SK-N-SH (cell line): ENCODE results near the gene SPATA13. TPM values are rescaled to one million over a fixed set of nuclear protein-coding genes. Genes with fewer than 3 reads are reported as not detected.

Experiments
- CTCF ChIA-PET: fragments of 300-600, 350-600 bp; formaldehyde crosslinking; extraction: SDS; loops from one replicate; lab custom pipeline; 2021; lab: Yijun Ruan, JAX
- POLR2A ChIA-PET: fragments of 350-600 bp; sonication (Branson Sonifier 250); formaldehyde crosslinking; extraction: SDS; loops from one replicate; lab custom pipeline; 2020; ENCODE audit warnings: antibody characterized with exemption, inconsistent platforms; lab: Yijun Ruan, JAX
- DNase-seq: peaks from one replicate; pipeline ENCODE4 v3.0.0; 2012
- H2AFZ ChIP-seq: fragments of 200-600 bp; sonication (generic); 2 replicates; pipeline ENCODE4 v1.8.1; 2016; ENCODE audit warnings: antibody characterized with exemption, mild to moderate bottlenecking, low read depth
- H3F3A ChIP-seq: fragments of 200-600 bp; sonication (generic); replicated peaks from 2 replicates; pipeline ENCODE3; 2016; ENCODE audit warnings: antibody characterized with exemption, mild to moderate bottlenecking; ENCODE audit not compliant: insufficient read depth
- H3K27ac ChIP-seq, 2 experiments: fragments of 200-500 bp in 1 of 2; fragments of 200-600 bp in 1 of 2; sonication (Bioruptor generic) in 1 of 2; sonication (generic), shearing (Covaris generic) in 1 of 2; 2 replicates each; pipeline versions ENCODE4 v1.5.1 to v1.6.1; 2014 to 2016; ENCODE audit warnings: low read depth in 2 of 2, inconsistent platforms in 1 of 2, low read length in 1 of 2, mild to moderate bottlenecking in 1 of 2, mixed read lengths in 1 of 2
- H3K27me3 ChIP-seq: fragments of 200-600 bp; sonication (generic), shearing (Covaris generic); 2 replicates; pipeline ENCODE4 v1.6.1; 2016; ENCODE audit warnings: mixed run types; ENCODE audit not compliant: insufficient read depth
- H3K36me3 ChIP-seq, 2 experiments: fragments of 200-500 bp in 1 of 2; fragments of 200-600 bp in 1 of 2; sonication (Bioruptor generic) in 1 of 2; sonication (generic) in 1 of 2; replicated peaks in 1 of 2; 2 replicates each; pipeline versions ENCODE3 to v1.5.1; 2014 to 2016; ENCODE audit warnings: low read length in 1 of 2, mild to moderate bottlenecking in 1 of 2; ENCODE audit not compliant: insufficient read depth in 2 of 2, control insufficient read depth in 1 of 2
- H3K4me1 ChIP-seq, 2 experiments: fragments of 200-500 bp in 1 of 2; fragments of 200-600 bp in 1 of 2; sonication (Bioruptor generic) in 1 of 2; sonication (generic), shearing (Covaris generic) in 1 of 2; 2 replicates each; pipeline versions ENCODE4 v1.5.1 to v1.6.1; 2014 to 2016; ENCODE audit warnings: low read depth in 1 of 2, low read length in 1 of 2, mixed run types in 1 of 2; ENCODE audit not compliant: insufficient read depth in 2 of 2, control insufficient read depth in 1 of 2
- H3K4me2 ChIP-seq: fragments of 200-600 bp; sonication (generic), shearing (Covaris generic); 2 replicates; pipeline ENCODE4 v1.6.1; 2017; ENCODE audit warnings: mixed run types
- H3K4me3 ChIP-seq, 2 experiments: fragments of 200-500 bp in 1 of 2; fragments of 200-600 bp in 1 of 2; sonication (Bioruptor generic) in 1 of 2; sonication (generic), shearing (Covaris generic) in 1 of 2; 2 replicates each; pipeline versions ENCODE4 v1.5.1 to v1.8.1; 2014 to 2016; ENCODE audit warnings: low read depth in 2 of 2, inconsistent platforms in 1 of 2, low read length in 1 of 2, mild to moderate bottlenecking in 1 of 2, mixed read lengths in 1 of 2, moderate library complexity in 1 of 2
- H3K79me2 ChIP-seq: fragments of 200-600 bp; sonication (generic); 2 replicates; pipeline ENCODE4 v1.8.1; 2017; ENCODE audit warnings: mild to moderate bottlenecking; ENCODE audit not compliant: insufficient read depth
- H3K9ac ChIP-seq: fragments of 200-600 bp; sonication (generic); 2 replicates; pipeline ENCODE4 v1.6.1; 2017; ENCODE audit warnings: mixed run types
- H3K9me2 ChIP-seq: fragments of 200-600 bp; sonication (generic); 2 replicates; pipeline ENCODE4 v1.6.1; 2017; ENCODE audit warnings: mixed run types
- H3K9me3 ChIP-seq: fragments of 200-600 bp; sonication (generic); 2 replicates; pipeline ENCODE4 v1.6.1; 2017; ENCODE audit warnings: mixed run types, mild to moderate bottlenecking, moderate library complexity
- H4K20me1 ChIP-seq: fragments of 200-600 bp; sonication (generic); 2 replicates; pipeline ENCODE4 v1.6.1; 2017; ENCODE audit warnings: mild to moderate bottlenecking, mixed run types; ENCODE audit not compliant: insufficient read depth
- ELF1 ChIP-seq: IDR thresholded peaks from 2 replicates; pipeline ENCODE4 v1.4.0; 2012
- EP300 ChIP-seq, 2 experiments: IDR thresholded peaks; 2 replicates each; pipeline versions ENCODE4 v1.4.0 to v1.6.1; 2012; ENCODE audit warnings: borderline replicate concordance in 1 of 2, low read depth in 1 of 2, low read length in 1 of 2
- EZH2phosphoT487 ChIP-seq: fragments of 200-600 bp; sonication (generic); IDR thresholded peaks from 2 replicates; pipeline ENCODE4 v1.6.1; 2017; ENCODE audit warnings: low read depth, mixed run types, mild to moderate bottlenecking, antibody characterized with exemption, moderate library complexity, borderline replicate concordance
- FOXM1 ChIP-seq: IDR thresholded peaks from 2 replicates; pipeline ENCODE4 v1.4.0; 2012; ENCODE audit warnings: low read depth, mild to moderate bottlenecking
- GABPA ChIP-seq: IDR thresholded peaks from 2 replicates; pipeline ENCODE4 v1.4.0; 2012; ENCODE audit warnings: low read depth, mild to moderate bottlenecking
- MAX ChIP-seq: IDR thresholded peaks from 2 replicates; pipeline ENCODE4 v1.4.0; 2012; ENCODE audit warnings: low read depth
- MEF2A ChIP-seq: IDR thresholded peaks from 2 replicates; pipeline ENCODE4 v1.4.0; 2012; ENCODE audit warnings: low read depth, borderline replicate concordance
- NFIC ChIP-seq: IDR thresholded peaks from 2 replicates; pipeline ENCODE4 v1.4.0; 2012; ENCODE audit warnings: borderline replicate concordance
- NRF1 ChIP-seq: IDR thresholded peaks from 2 replicates; pipeline ENCODE4 v1.6.1; 2012; ENCODE audit warnings: low read depth, mild to moderate bottlenecking, low read length
- RAD21 ChIP-seq: IDR thresholded peaks from 2 replicates; pipeline ENCODE4 v1.6.1; 2012; ENCODE audit warnings: mild to moderate bottlenecking, low read length
- RXRA ChIP-seq: IDR thresholded peaks from 2 replicates; pipeline ENCODE4 v1.4.0; 2012; ENCODE audit warnings: low read depth, mild to moderate bottlenecking, borderline replicate concordance
- SIN3A ChIP-seq: IDR thresholded peaks from 2 replicates; pipeline ENCODE4 v1.6.1; 2012; ENCODE audit warnings: low read depth, mild to moderate bottlenecking, low read length, moderate library complexity, borderline replicate concordance
- TCF12 ChIP-seq: IDR thresholded peaks from 2 replicates; pipeline ENCODE4 v1.4.0; 2012
- TEAD4 ChIP-seq: IDR thresholded peaks from 2 replicates; pipeline ENCODE4 v1.4.0; 2012; ENCODE audit warnings: mild to moderate bottlenecking, borderline replicate concordance; ENCODE audit not compliant: insufficient read depth
- YY1 ChIP-seq: IDR thresholded peaks from 2 replicates; pipeline ENCODE4 v1.4.0; 2012; ENCODE audit warnings: low read depth, mild to moderate bottlenecking
- WGBS: methylation state at CpG from one replicate; pipeline ENCODE4 v1.1.6; 2017; ENCODE audit warnings: low lambda C conversion rate; 5-methylcytosine and 5-hydroxymethylcytosine counted together
- polyA plus RNA-seq, 3 experiments: library from polyadenylated mRNA; depleted of rRNA; stranded (reverse); fragments of >200 nt; gene quantifications; 2 replicates each; pipeline ENCODE4 v1.2.3, GENCODE V29; 2012
- TF ChIP-seq, protein P1 (sequence below): IDR thresholded peaks from 2 replicates; pipeline ENCODE4 v1.6.1; 2012; ENCODE audit warnings: mild to moderate bottlenecking, low read depth, low read length, moderate library complexity
- TF ChIP-seq, protein P2 (sequence below): fragments of 150-350 bp; IDR thresholded peaks from 2 replicates; pipeline ENCODE4 v1.6.1; 2017; ENCODE audit warnings: antibody characterized with exemption, low read length, low read depth, borderline replicate concordance

Gene SPATA13
- polyA plus RNA-seq, 1 of the 3 experiments (the other 2 are of a cell fraction): 4.3 TPM

DNA sequence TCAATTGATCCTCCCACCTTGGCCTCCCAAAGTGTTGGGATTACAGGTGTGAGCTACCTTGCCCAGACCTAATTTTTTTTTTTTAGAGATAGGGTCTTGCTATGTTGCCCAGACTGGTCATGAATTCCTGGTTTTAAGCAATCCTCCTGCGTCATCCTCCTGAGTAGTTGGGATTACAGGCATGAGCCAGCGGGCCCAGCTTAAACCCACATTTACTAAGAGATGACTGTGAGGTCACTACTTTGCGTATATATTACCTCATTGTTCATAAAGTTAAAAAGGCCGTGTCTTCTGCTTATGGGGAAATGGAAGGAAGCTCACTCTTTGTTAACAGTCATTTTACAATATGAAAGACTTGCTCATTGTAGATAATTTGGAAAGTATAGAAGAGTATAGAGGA, 109.3 kb downstream of the SPATA13 start:
- Histone ChIP-seq H4K20me1 (no peaks in the 10 kb centered on the region), H3K9me3 (no peaks in the 10 kb centered on the region), H3K9me2 (no peaks in the 10 kb centered on the region), H3F3A (no peaks in the 10 kb centered on the region), H3K79me2 (no peaks in the 10 kb centered on the region), H3K27me3 (no peaks in the 10 kb centered on the region), H3K4me1 (peaks cover 11 to 21% of the 10 kb centered on the region in 2 experiments), H3K9ac (no peak overlapping the region), H2AFZ (no peak overlapping the region), H3K27ac (no peak overlapping the region), H3K4me3 (no peak overlapping the region), H3K4me2 (no peak overlapping the region), H3K36me3 (no peaks in the 10 kb centered on the region)
- no peak for DNase-seq
- ChIA-PET POLR2A (no interaction called here), CTCF (interaction anchor here (1.3 to 1.4 kb wide), 2 partner anchors 15 to 381 kb away, joined by 3 to 5 read pairs; no protein-coding TSS in a partner anchor)
- no peak for TF ChIP-seq TEAD4
- no peak for TF ChIP-seq NFIC
- no peak for TF ChIP-seq FOXM1
- TF ChIP-seq, protein P1, sequence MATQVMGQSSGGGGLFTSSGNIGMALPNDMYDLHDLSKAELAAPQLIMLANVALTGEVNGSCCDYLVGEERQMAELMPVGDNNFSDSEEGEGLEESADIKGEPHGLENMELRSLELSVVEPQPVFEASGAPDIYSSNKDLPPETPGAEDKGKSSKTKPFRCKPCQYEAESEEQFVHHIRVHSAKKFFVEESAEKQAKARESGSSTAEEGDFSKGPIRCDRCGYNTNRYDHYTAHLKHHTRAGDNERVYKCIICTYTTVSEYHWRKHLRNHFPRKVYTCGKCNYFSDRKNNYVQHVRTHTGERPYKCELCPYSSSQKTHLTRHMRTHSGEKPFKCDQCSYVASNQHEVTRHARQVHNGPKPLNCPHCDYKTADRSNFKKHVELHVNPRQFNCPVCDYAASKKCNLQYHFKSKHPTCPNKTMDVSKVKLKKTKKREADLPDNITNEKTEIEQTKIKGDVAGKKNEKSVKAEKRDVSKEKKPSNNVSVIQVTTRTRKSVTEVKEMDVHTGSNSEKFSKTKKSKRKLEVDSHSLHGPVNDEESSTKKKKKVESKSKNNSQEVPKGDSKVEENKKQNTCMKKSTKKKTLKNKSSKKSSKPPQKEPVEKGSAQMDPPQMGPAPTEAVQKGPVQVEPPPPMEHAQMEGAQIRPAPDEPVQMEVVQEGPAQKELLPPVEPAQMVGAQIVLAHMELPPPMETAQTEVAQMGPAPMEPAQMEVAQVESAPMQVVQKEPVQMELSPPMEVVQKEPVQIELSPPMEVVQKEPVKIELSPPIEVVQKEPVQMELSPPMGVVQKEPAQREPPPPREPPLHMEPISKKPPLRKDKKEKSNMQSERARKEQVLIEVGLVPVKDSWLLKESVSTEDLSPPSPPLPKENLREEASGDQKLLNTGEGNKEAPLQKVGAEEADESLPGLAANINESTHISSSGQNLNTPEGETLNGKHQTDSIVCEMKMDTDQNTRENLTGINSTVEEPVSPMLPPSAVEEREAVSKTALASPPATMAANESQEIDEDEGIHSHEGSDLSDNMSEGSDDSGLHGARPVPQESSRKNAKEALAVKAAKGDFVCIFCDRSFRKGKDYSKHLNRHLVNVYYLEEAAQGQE: no peak
- no peak for TF ChIP-seq TCF12
- no peak for TF ChIP-seq YY1
- TF ChIP-seq RAD21: no peak
- TF ChIP-seq EZH2phosphoT487: no peak
- TF ChIP-seq EP300 (IDR thresholded peaks at IDR 0.05; ENCODE audit: borderline replicate concordance in 1 of 2, low read depth in 1 of 2, low read length in 1 of 2): no peak
- TF ChIP-seq NRF1: no peak
- TF ChIP-seq ELF1: no peak
- no peak for TF ChIP-seq MEF2A
- TF ChIP-seq, protein P2, sequence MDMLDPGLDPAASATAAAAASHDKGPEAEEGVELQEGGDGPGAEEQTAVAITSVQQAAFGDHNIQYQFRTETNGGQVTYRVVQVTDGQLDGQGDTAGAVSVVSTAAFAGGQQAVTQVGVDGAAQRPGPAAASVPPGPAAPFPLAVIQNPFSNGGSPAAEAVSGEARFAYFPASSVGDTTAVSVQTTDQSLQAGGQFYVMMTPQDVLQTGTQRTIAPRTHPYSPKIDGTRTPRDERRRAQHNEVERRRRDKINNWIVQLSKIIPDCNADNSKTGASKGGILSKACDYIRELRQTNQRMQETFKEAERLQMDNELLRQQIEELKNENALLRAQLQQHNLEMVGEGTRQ: no peak
- no peak for TF ChIP-seq SIN3A
- TF ChIP-seq MAX: no peak
- TF ChIP-seq RXRA: no peak
- no peak for TF ChIP-seq GABPA
- WGBS: 89% methylated on average over 4 of the region's 4 CpGs
